ENCODE data around the gene SLC4A1. TPM values are rescaled to one million over a fixed set of nuclear protein-coding genes. Genes with fewer than 3 reads are reported as not detected.

Gene SLC4A1
- total and polyA plus RNA-seq, 2 donors (not counting 3 experiments of a cell fraction or from before 2014, with no cell fraction given): not detected

DNA sequence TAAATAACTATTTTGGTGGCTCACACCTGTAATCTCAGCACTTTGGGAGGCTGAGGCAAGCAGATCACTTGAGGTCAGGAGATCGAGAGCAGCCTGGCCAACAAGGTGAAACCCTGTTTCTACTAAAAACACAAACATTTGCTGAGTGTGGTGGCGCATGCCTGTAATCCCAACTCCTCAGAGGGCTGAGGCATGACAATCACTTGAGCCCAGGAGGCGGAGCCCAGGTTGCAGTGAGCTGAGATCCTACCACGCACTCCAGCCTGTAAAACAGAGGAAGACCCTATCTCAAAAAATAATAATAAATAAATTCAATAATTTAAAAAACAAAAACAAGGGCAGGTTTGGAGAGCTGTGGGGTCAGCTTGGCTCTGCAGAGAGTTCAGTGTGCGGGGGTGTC, 5.7 kb upstream of the SLC4A1 start:
- DNase-seq (ENCODE audit: low read depth, low spot score) (no peak), FAIRE-seq (no peak)
- Histone ChIP-seq H4K20me1 (replicated peaks; ENCODE audit: control insufficient read depth, extremely low read depth, insufficient read depth, low read length) (no peaks in the 10 kb centered on the region), H3K27ac (ENCODE audit: insufficient read depth, low read depth, low read length) (no peak overlapping the region), H3K4me3 (replicated peaks in 1 of 3; ENCODE audit: insufficient read depth in 1 of 3, low read depth in 1 of 3, low read length in 3 of 3) (no peak overlapping the region), H3K9me1 (replicated peaks; ENCODE audit: control insufficient read depth, extremely low read depth, insufficient read depth, low read length) (no peaks in the 10 kb centered on the region), H3K9ac (replicated peaks; ENCODE audit: extremely low read depth, insufficient read depth, low read length) (no peak overlapping the region), H3K36me3 (ENCODE audit: control insufficient read depth in 2 of 2, extremely low read depth in 1 of 2, insufficient read depth in 2 of 2, low read length in 2 of 2) (no peaks in the 10 kb centered on the region), H3K4me1 (ENCODE audit: control insufficient read depth, extremely low read depth, insufficient read depth, low read length) (no peaks in the 10 kb centered on the region), H3K27me3 (ENCODE audit: control insufficient read depth in 2 of 2, insufficient read depth in 2 of 2, low read length in 2 of 2) (peaks cover 0 to 1% of the 10 kb centered on the region in 2 experiments), H2AFZ (ENCODE audit: low read depth, low read length) (no peak overlapping the region), H3K79me2 (ENCODE audit: control insufficient read depth, insufficient read depth, low read length) (no peaks in the 10 kb centered on the region), H3K9me3 (replicated peaks; ENCODE audit: control insufficient read depth, insufficient read depth, low read length) (no peaks in the 10 kb centered on the region), H3K4me2 (ENCODE audit: insufficient read depth, low read length) (no peak overlapping the region)
- no TSS peak for BruUV-seq (replicated peaks)
- dilution Hi-C loops (cut with MboI; ENCODE audit: extremely low pct_ligation_motif_present, low sequenced_read_pairs) (no loop called here), intact Hi-C loops (cut with micrococcal nuclease) (no loop called here)
- CTCF ChIA-PET: interaction anchor here (1.3 kb wide), 1 partner anchor 70 kb away, joined by 3 read pairs; no protein-coding TSS in a partner anchor
- no peak for TF ChIP-seq POLR2A (IDR thresholded peaks at IDR 0.05; ENCODE audit: low read depth, low read length)
- no peak for TF ChIP-seq GATA2 (IDR thresholded peaks at IDR 0.05; ENCODE audit: insufficient read depth, insufficient read length, low read depth, low read length)
- TF ChIP-seq, protein P1, sequence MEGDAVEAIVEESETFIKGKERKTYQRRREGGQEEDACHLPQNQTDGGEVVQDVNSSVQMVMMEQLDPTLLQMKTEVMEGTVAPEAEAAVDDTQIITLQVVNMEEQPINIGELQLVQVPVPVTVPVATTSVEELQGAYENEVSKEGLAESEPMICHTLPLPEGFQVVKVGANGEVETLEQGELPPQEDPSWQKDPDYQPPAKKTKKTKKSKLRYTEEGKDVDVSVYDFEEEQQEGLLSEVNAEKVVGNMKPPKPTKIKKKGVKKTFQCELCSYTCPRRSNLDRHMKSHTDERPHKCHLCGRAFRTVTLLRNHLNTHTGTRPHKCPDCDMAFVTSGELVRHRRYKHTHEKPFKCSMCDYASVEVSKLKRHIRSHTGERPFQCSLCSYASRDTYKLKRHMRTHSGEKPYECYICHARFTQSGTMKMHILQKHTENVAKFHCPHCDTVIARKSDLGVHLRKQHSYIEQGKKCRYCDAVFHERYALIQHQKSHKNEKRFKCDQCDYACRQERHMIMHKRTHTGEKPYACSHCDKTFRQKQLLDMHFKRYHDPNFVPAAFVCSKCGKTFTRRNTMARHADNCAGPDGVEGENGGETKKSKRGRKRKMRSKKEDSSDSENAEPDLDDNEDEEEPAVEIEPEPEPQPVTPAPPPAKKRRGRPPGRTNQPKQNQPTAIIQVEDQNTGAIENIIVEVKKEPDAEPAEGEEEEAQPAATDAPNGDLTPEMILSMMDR (IDR thresholded peaks at IDR 0.05; ENCODE audit: extremely low read depth in 1 of 2, insufficient read depth in 1 of 2, low read depth in 1 of 2, low read length in 2 of 2): no peak
- POLR2A ChIA-PET: no interaction called here

DNA sequence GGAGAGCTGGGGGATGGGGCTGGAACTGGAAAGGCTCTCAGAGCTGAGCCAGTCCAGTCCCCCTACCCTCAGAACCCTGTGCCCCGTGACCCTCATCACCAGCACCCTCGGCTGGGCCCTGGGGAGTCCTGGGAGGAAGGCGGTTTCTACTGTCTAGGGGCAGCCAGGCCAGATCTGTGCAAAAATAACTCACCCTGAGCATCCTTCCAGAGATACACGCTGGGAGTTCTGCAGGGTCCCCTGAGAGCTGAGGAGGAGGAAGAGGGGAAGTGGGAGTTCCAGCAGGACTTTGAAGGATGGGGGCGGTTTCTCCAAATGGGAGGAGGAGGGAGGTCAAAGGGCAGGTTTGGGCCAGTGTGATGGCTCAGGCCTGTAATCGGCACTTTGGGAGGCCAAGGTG, 5.0 kb upstream of the SLC4A1 start:
- no peak for TF ChIP-seq GATA2 (IDR thresholded peaks at IDR 0.05; ENCODE audit: insufficient read depth, insufficient read length, low read depth, low read length)
- no peak for TF ChIP-seq POLR2AphosphoS5 (IDR thresholded peaks at IDR 0.05; ENCODE audit: insufficient read depth, low read depth, low read length)
- dilution Hi-C loops (cut with MboI; ENCODE audit: extremely low pct_ligation_motif_present, low sequenced_read_pairs): no loop called here
- no peaks in the 10 kb centered on the region for H3K9me3 ChIP-seq (replicated peaks; ENCODE audit: control insufficient read depth, insufficient read depth, low read length)
- no peak overlapping the region for H2AFZ ChIP-seq (ENCODE audit: low read depth, low read length)
- ChIA-PET CTCF (interaction anchor here (1.3 kb wide), 1 partner anchor 69 kb away, joined by 3 read pairs; no protein-coding TSS in a partner anchor), POLR2A (no interaction called here)
- H4K20me1 ChIP-seq (replicated peaks; ENCODE audit: control insufficient read depth, extremely low read depth, insufficient read depth, low read length): no peaks in the 10 kb centered on the region
- H3K27me3 ChIP-seq (ENCODE audit: control insufficient read depth in 2 of 2, insufficient read depth in 2 of 2, low read length in 2 of 2): peaks cover 0 to 1% of the 10 kb centered on the region in 2 experiments
- FAIRE-seq (no peak), DNase-seq (ENCODE audit: low read depth, low spot score) (no peak)
- H3K79me2 ChIP-seq (ENCODE audit: control insufficient read depth, insufficient read depth, low read length): no peaks in the 10 kb centered on the region
- H3K36me3 ChIP-seq (ENCODE audit: control insufficient read depth in 2 of 2, extremely low read depth in 1 of 2, insufficient read depth in 2 of 2, low read length in 2 of 2): no peaks in the 10 kb centered on the region
- no TSS peak for BruUV-seq (replicated peaks)
- no peak overlapping the region for H3K4me2 ChIP-seq (ENCODE audit: insufficient read depth, low read length)
- H3K9ac ChIP-seq (replicated peaks; ENCODE audit: extremely low read depth, insufficient read depth, low read length): no peak overlapping the region
- H3K9me1 ChIP-seq (replicated peaks; ENCODE audit: control insufficient read depth, extremely low read depth, insufficient read depth, low read length): no peaks in the 10 kb centered on the region
- H3K4me3 ChIP-seq (replicated peaks in 1 of 3; ENCODE audit: insufficient read depth in 1 of 3, low read depth in 1 of 3, low read length in 3 of 3): no peak overlapping the region
- no peak overlapping the region for H3K27ac ChIP-seq (ENCODE audit: insufficient read depth, low read depth, low read length)
- H3K4me1 ChIP-seq (ENCODE audit: control insufficient read depth, extremely low read depth, insufficient read depth, low read length): no peaks in the 10 kb centered on the region
- intact Hi-C loops (cut with micrococcal nuclease): no loop called here

Measured in endothelial cell of umbilical vein (primary cell).